GM12878 (cell line): ENCODE measurements around the gene POLE3. TPM values are rescaled to one million over a fixed set of nuclear protein-coding genes. Genes with fewer than 3 reads are reported as not detected.

Source experiments
- ATAC-seq: fragments of 200-7000 bp; cut with Tn5 transposase; 3 replicates; pipeline ENCODE4 v1.9.1; 2020; ENCODE audit warnings: mild to moderate bottlenecking, moderate library complexity
- BruUV-seq: library from RNA; stranded (reverse); fragments of 400-500 nt; replicated peaks from 2 replicates; lab custom pipeline; 2021; lab: Mats Ljungman, UMichigan
- CTCF ChIA-PET: fragments of 300-600 bp; sonication (Branson Sonifier 250); formaldehyde crosslinking; extraction: SDS; loops from one replicate; lab custom pipeline; 2021; ENCODE audit warnings: inconsistent platforms; lab: Yijun Ruan, JAX
- POLR2A ChIA-PET: fragments of 350-600 bp; formaldehyde crosslinking; extraction: SDS; loops from one replicate; lab custom pipeline; 2021; ENCODE audit warnings: inconsistent platforms; lab: Charles Lee
- RAD21 ChIA-PET: fragments of 300-600 bp; sonication (Branson Sonifier 250); formaldehyde crosslinking; loops from one replicate; lab custom pipeline; 2023; ENCODE audit warnings: antibody characterized with exemption; ENCODE audit not compliant: unreplicated experiment; lab: Charles Lee
- SMC1A ChIA-PET: fragments of 300-600 bp; sonication (Branson Sonifier 250); formaldehyde crosslinking; loops from one replicate; lab custom pipeline; 2023; ENCODE audit not compliant: unreplicated experiment, uncharacterized antibody; lab: Charles Lee
- DNase-seq: peaks from one replicate; pipeline ENCODE4 v3.0.0-alpha.2; 2011; ENCODE audit warnings: low read depth, low spot score
- FAIRE-seq: peaks from 3 replicates; lab custom pipeline; 2011; peaks lifted over from hg19 to GRCh38; lab: Jason Lieb, UNC
- H2AFZ ChIP-seq: 2 replicates; pipeline ENCODE4 v1.6.0; 2011; ENCODE audit warnings: low read depth, low read length, control low read depth; ENCODE audit not compliant: control insufficient read depth
- H3K27ac ChIP-seq: 2 replicates; pipeline ENCODE4 v1.5.1; 2011; ENCODE audit warnings: control low read depth; ENCODE audit not compliant: control insufficient read depth, insufficient read depth
- H3K27me3 ChIP-seq, 2 experiments: replicated peaks in 1 of 2; 2 replicates each; pipeline versions ENCODE4 v1.6.0 to v1.6.1; 2011; ENCODE audit warnings: low read length in 1 of 2; ENCODE audit not compliant: control insufficient read depth in 2 of 2, insufficient read depth in 2 of 2
- H3K36me3 ChIP-seq, 2 experiments: 2 replicates each; pipeline ENCODE4 v1.5.1; 2011; ENCODE audit warnings: low read length in 1 of 2; ENCODE audit not compliant: control insufficient read depth in 2 of 2, insufficient read depth in 2 of 2
- H3K4me1 ChIP-seq: 2 replicates; pipeline ENCODE4 v1.6.1; 2011; ENCODE audit warnings: mild to moderate bottlenecking, low read length, moderate library complexity, mixed read lengths; ENCODE audit not compliant: control insufficient read depth, insufficient read depth
- H3K4me2 ChIP-seq: 2 replicates; pipeline ENCODE4 v1.6.0; 2011; ENCODE audit warnings: control low read depth; ENCODE audit not compliant: control insufficient read depth, insufficient read depth
- H3K4me3 ChIP-seq: fragments of 200-600 bp; sonication (generic); 2 replicates; pipeline ENCODE4 v1.5.1; 2016
- H3K79me2 ChIP-seq: 2 replicates; pipeline ENCODE4 v1.6.0; 2011; ENCODE audit warnings: low read length; ENCODE audit not compliant: control insufficient read depth, insufficient read depth
- H3K9ac ChIP-seq: 2 replicates; pipeline ENCODE4 v1.8.0; 2011; ENCODE audit warnings: low read length, control low read depth, mixed read lengths; ENCODE audit not compliant: control insufficient read depth, insufficient read depth
- H3K9me3 ChIP-seq: replicated peaks from 3 replicates; pipeline ENCODE4 v1.5.1; 2011; ENCODE audit warnings: mild to moderate bottlenecking, low read length; ENCODE audit not compliant: control insufficient read depth, insufficient read depth
- H4K20me1 ChIP-seq: 2 replicates; pipeline ENCODE4 v1.6.0; 2011; ENCODE audit not compliant: control insufficient read depth, insufficient read depth
- RELB ChIP-seq: fragments of 450-650 bp; IDR thresholded peaks from 2 replicates; pipeline ENCODE4 v1.6.1; 2017; ENCODE audit warnings: low read depth, mild to moderate bottlenecking, moderate library complexity
- REST ChIP-seq: IDR thresholded peaks from 2 replicates; pipeline ENCODE4 v1.6.1; 2012; ENCODE audit warnings: mild to moderate bottlenecking, low read depth, low read length
- in situ Hi-C: fragments of 300-500 bp; cut with MboI; formaldehyde crosslinking; loops from 9 replicates; pipeline ENCODE4 v1.14.3; 2018; ENCODE audit warnings: mixed read lengths
- intact Hi-C: fragments of 100-400 bp; cut with micrococcal nuclease; formaldehyde crosslinking; loops from one replicate; pipeline ENCODE4 v1.14.2; 2022; ENCODE audit not compliant: unreplicated experiment
- polyA plus RNA-seq, 11 experiments: library from polyadenylated mRNA; depleted of rRNA in 4 of 11; unstranded in 6 of 11; stranded (reverse) in 5 of 11; fragments of >200 nt; fragmentation: Nextera tagmentation in 4 of 11; fragmentation: Illumina TruSeq in 1 of 11; extraction: Ambion mirVana in 4 of 11; extraction: Trizol in 1 of 11; gene quantifications; 1 replicate in 1 of 11; 2 replicates in 10 of 11; pipeline versions ENCODE4 v1.2.1 to v1.2.3, GENCODE V29; 2011 to 2016; ENCODE audit warnings: inconsistent platforms in 2 of 11, missing spikeins in 2 of 11, low read depth in 1 of 11
- total RNA-seq, 4 experiments: library from RNA; depleted of rRNA in 3 of 4; stranded (reverse); fragments of >200 nt in 3 of 4; fragmentation: Illumina TruSeq in 1 of 4; extraction: Trizol in 1 of 4; gene quantifications; 2 replicates each; pipeline versions ENCODE4 v1.2.1 to v1.2.3, GENCODE V29; 2013 to 2021

The POLE3 gene
- total and polyA plus RNA-seq, 10 of the 15 experiments (the other 5 are each of a cell fraction or from before 2014, with no cell fraction given) = 40.8 to 116 (median 80.2) TPM

GRCh38 chr9:113431191-113431590, 20.7 kb upstream of the POLE3 start:
- no peak for ATAC-seq
- no peak for DNase-seq
- H3K4me2 ChIP-seq = no peak overlapping the region
- no peak overlapping the region for H3K9ac ChIP-seq
- no peaks in the 10 kb centered on the region for H3K36me3 ChIP-seq
- ChIA-PET CTCF (interaction anchor here (0.9 to 1.1 kb wide), 3 partner anchors 15 to 160 kb away, joined by 3 to 4 read pairs (median 3); no protein-coding TSS in a partner anchor), SMC1A (interaction anchor here (1.0 to 1.2 kb wide), 3 partner anchors 14 to 226 kb away, joined by 3 read pairs; no protein-coding TSS in a partner anchor), POLR2A (no interaction called here), RAD21 (no interaction called here)
- no peaks in the 10 kb centered on the region for H3K4me1 ChIP-seq
- H3K27me3 ChIP-seq = no peaks in the 10 kb centered on the region
- no peaks in the 10 kb centered on the region for H4K20me1 ChIP-seq
- TF ChIP-seq RELB = no peak
- TF ChIP-seq REST = no peak
- no peak for FAIRE-seq
- no peak overlapping the region for H2AFZ ChIP-seq
- BruUV-seq = no TSS peak
- in situ Hi-C loops = no loop called here
- intact Hi-C loops = no loop called here
- no peak overlapping the region for H3K27ac ChIP-seq
- no peak overlapping the region for H3K4me3 ChIP-seq
- no peaks in the 10 kb centered on the region for H3K9me3 ChIP-seq
- no peaks in the 10 kb centered on the region for H3K79me2 ChIP-seq
